Osteocyte (in vitro differentiated cells): Measurements from ENCODE around the gene TSPAN31. TPM values are rescaled to one million over a fixed set of nuclear protein-coding genes. Genes with fewer than 3 reads are reported as not detected.
A peak's percentile ranks its signal among the peaks of the same experiment; 100 is the strongest.
"Not testable (repeated sequence)": the region's sequence is repeated elsewhere in the genome, so short reads cannot be mapped to it uniquely, and the experiment has no call there.

Source experiments
- DNase-seq: peaks from one replicate; pipeline ENCODE4 v3.0.0; 2021; ENCODE audit warnings: mixed read lengths; ENCODE audit not compliant: unreplicated experiment; ENCODE audit errors: extremely low spot score
- H3K27ac Mint-ChIP-seq: one replicate; pipeline ENCODE4 v1.8.0; 2021; ENCODE audit warnings: mild to moderate bottlenecking, mixed read lengths; ENCODE audit not compliant: unreplicated experiment
- H3K27me3 Mint-ChIP-seq: one replicate; pipeline ENCODE4 v1.8.0; 2021; ENCODE audit warnings: mixed read lengths; ENCODE audit not compliant: unreplicated experiment
- H3K36me3 Mint-ChIP-seq: one replicate; pipeline ENCODE4 v1.8.0; 2021; ENCODE audit warnings: mixed read lengths; ENCODE audit not compliant: unreplicated experiment
- H3K4me1 Mint-ChIP-seq: one replicate; pipeline ENCODE4 v1.8.0; 2021; ENCODE audit warnings: mixed read lengths; ENCODE audit not compliant: unreplicated experiment
- H3K4me3 Mint-ChIP-seq: one replicate; pipeline ENCODE4 v1.8.0; 2021; ENCODE audit warnings: mild to moderate bottlenecking, moderate library complexity, mixed read lengths; ENCODE audit not compliant: unreplicated experiment
- H3K9me3 Mint-ChIP-seq: one replicate; pipeline ENCODE4 v1.8.0; 2021; ENCODE audit warnings: mixed read lengths; ENCODE audit not compliant: unreplicated experiment
- CTCF ChIP-seq: fragments of 200-600 bp; sonication (generic); IDR thresholded peaks from 2 replicates; pipeline ENCODE4 v1.5.0; 2021; ENCODE audit warnings: antibody characterized with exemption, mild to moderate bottlenecking, moderate library complexity
- total RNA-seq: library from RNA; stranded (reverse); gene quantifications from 2 replicates; pipeline ENCODE4 v1.2.1, GENCODE V29; 2021

Gene TSPAN31
- total RNA-seq, 1 donor from 2014 or later: 36.2 TPM

- no peak overlapping the region for H3K4me3 Mint-ChIP-seq
- H3K4me1 Mint-ChIP-seq: peaks cover 13% of the 10 kb centered on the region
- H3K27me3 Mint-ChIP-seq: no peaks in the 10 kb centered on the region
- no peak for TF ChIP-seq CTCF
- H3K36me3 Mint-ChIP-seq: peaks cover 28% of the 10 kb centered on the region
- H3K27ac Mint-ChIP-seq: no peak overlapping the region
- peak; percentile 82 for DNase-seq
- no peaks in the 10 kb centered on the region for H3K9me3 Mint-ChIP-seq
Observed at GRCh38 chr12:57719777-57720605, 24.8 kb upstream of the TSPAN31 start.

- Mint-ChIP-seq H3K4me3 (no peak overlapping the region), H3K36me3 (peaks cover 25% of the 10 kb centered on the region), H3K27ac (no peak overlapping the region)
Observed at GRCh38 chr12:57720606-57721595, 23.9 kb upstream of the TSPAN31 start.

DNA sequence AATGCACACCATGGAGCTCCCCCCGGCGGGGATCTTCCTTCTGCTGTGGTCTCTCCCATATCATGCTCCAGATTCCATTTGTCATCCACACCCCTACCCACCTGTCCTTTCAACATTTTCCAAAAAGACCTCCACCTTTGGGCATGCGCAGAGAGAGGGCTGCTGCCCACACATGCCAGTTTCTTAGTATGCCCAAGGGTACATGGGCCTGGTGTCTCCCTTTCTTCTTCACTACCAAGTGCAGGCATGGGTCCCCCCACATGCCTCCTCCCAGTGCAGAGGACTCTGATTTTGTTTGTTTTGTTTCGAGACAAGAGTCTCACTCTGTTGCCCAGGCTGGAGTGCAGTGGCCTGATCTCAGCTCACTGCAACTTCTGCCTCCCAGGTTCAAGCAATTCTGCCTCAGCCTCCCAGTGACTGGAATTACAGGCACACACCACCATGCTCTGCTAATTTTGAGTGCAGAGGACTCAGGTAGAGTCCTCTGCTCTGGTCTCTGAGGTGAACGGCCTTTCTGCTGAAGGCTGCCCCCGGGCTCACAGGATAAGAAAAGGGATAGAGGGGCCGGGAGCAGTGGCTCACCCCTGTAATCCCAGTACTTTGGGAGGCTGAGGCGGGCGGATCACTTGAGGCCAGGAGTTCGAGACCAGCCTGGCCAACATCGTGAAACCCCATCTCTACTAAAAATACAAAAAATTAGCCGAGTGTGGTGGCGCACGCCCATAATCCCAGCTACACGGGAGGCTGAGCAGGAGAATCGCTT is 22.8 kb upstream of the TSPAN31 start:
- not testable (repeated sequence) for H3K4me3 Mint-ChIP-seq, H3K27me3 Mint-ChIP-seq, H3K9me3 Mint-ChIP-seq, H3K27ac Mint-ChIP-seq
- peak; percentile 68 for DNase-seq
- Mint-ChIP-seq H3K4me1 (peaks cover 22% of the 10 kb centered on the region), H3K36me3 (peaks cover 27% of the 10 kb centered on the region)

More at GRCh38 chr12:57720606-57721595, 23.9 kb upstream of the TSPAN31 start:
- no peaks in the 10 kb centered on the region for H3K27me3 Mint-ChIP-seq
- H3K9me3 Mint-ChIP-seq: no peaks in the 10 kb centered on the region
- H3K4me1 Mint-ChIP-seq: peaks cover 16% of the 10 kb centered on the region
- peak; percentile 73 for DNase-seq
- no peak for TF ChIP-seq CTCF

DNA sequence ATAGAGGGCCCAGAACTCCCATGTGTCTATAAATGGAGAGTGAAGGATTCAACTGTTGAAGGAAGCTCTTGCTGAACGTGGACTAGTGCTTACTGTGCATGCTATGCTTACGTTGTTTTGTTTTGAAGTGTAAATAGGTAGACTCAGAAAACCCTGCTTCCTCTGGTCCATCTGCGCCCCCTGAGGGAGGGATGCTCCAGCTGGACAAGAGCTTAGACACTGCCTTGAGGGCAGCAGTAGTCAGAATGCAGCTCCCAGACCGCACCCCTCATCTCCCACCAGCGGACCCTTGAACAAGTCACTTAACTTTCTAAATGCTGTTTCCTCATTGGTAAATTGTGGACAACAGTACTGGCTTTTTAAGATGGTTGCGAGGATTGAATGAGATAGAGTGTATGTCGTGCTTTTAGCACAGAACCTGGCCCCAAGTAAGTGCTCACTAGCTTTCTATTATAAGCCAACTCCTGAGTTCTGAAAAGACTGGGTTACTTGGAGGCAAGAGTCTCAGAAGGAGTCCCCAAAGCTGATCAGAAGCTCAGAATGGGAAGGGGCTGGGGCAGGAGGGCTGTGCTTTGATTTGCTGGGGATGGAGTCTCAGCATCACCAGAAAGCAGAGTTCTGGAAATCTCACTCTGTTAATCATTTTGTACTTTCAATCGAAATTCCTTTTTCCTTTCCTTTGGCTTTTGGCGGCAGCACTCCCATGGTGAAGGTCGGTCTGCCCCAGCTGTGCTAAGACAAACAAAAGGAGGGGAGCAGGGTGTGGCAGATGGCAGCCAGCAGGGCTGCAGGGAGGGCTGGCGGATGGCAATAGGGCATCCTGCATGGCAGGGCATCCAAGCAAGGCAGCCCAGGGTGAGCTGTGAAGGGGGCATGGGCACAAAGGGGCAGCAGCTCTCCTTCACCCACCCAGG is 21.9 kb upstream of the TSPAN31 start:
- Mint-ChIP-seq H3K4me1 (peaks cover 23% of the 10 kb centered on the region), H3K27me3 (peaks cover 2% of the 10 kb centered on the region), H3K36me3 (peaks cover 26% of the 10 kb centered on the region), H3K27ac (no peak overlapping the region), H3K4me3 (no peak overlapping the region), H3K9me3 (no peaks in the 10 kb centered on the region)
- no peak for TF ChIP-seq CTCF
- DNase-seq: peak; percentile 76

DNA sequence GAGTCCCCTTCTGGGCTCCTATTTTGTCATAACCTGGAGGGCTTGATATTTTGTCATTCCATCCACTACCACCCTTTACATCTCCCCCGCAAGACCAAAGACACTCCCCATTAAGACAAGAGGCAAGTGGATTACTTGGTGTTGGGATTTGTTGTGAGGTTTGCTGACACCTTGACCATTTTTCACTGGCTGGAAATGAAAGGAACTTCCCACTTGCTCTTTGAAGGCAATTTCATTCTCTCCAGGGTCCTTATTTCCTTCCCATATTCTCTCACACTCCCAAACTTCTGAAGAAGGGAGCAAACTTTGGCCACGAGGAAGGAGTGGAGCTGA is 21.2 kb upstream of the TSPAN31 start:
- peaks cover 22% of the 10 kb centered on the region for H3K36me3 Mint-ChIP-seq
- H3K27me3 Mint-ChIP-seq: peaks cover 6% of the 10 kb centered on the region
- no peak overlapping the region for H3K27ac Mint-ChIP-seq
- peaks cover 23% of the 10 kb centered on the region for H3K4me1 Mint-ChIP-seq
- no peak for TF ChIP-seq CTCF
- no peak overlapping the region for H3K4me3 Mint-ChIP-seq
- DNase-seq: no peak
- H3K9me3 Mint-ChIP-seq: no peaks in the 10 kb centered on the region
